HG03457 (cell line): ENCODE data around the gene SEMA6A.

ENCODE experiments used
- ATAC-seq: cut with Tn5 transposase; IDR thresholded peaks from one replicate; pipeline ENCODE4 v1.9.1; 2021; ENCODE audit warnings: moderate number of reproducible peaks; ENCODE audit not compliant: unreplicated experiment

SEMA6A gene

DNA sequence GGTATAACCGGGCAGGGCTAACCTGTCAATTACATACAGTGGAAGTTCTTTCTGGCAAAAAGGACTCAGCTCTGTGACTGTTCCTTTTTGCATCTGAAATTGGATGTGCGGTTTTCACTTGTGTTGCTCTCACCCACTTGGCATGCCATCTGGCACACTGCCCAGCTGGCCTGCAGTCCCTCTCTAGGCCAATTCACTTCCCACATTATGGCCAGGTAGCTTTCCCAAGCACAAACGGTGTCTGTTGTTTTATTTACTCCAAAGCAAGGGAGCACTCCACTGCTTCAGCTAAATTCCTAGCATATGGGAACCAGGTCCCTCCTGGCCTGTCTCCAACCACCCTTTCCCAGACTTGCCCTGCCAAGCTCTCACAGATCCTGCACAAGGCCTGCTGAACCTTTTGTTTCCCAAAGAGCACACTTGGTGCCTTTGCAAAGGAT, 132.5 kb downstream of the SEMA6A start:
- no peak for ATAC-seq

DNA sequence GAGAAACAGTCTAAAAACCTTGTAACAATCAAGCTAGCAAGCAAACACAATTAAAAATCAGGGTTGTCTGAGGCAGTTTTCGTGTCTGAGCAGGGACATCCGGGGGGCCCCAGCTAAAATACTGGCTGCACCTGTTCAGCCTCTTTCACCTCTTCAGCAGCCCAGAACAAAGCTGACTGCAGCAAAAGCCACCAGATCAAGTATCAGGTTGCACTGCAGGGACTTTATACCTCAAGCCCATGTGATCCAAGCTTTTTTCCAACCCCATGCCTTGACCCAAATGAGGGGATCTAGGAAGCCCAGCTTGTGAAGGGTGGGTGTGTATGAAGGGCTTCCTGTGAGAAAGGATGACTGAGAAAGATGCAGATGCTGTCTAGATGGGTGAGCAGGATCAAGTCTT, 133.4 kb downstream of the SEMA6A start:
- ATAC-seq = no peak

GRCh38 chr5:116440457-116441001, 134.1 kb downstream of the SEMA6A start:
- no peak for ATAC-seq

- no peak for ATAC-seq
These were observed 134.7 kb downstream of the SEMA6A start for GRCh38 chr5:116439905-116440304.

DNA sequence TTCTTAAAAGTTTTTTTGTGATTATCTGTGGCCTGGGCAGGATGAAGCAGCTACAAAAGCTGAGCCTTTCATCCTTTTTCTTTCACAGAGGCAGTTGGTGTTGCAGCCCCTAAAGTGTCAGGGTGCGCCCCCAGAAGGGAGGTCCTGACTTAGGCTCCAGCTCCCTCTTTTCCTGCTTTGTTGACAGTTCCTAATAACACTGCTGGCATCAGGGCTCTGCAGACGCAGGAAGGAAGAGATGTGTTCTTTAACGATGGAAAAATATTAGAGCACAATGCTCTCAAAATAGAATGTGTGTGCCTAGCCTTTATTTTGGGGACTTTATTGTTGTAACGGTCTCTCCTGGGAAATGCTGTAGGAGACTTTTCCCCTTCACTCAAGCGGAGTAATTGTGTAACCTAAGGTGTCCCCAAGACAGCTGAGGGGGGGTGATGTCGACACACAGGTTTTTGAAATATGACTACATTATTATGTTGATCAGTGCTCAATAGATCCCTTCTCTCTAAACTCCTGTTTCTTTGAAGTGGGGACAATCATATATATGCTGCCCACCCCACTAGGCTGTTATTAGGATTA, 135.6 kb downstream of the SEMA6A start:
- no peak for ATAC-seq

DNA sequence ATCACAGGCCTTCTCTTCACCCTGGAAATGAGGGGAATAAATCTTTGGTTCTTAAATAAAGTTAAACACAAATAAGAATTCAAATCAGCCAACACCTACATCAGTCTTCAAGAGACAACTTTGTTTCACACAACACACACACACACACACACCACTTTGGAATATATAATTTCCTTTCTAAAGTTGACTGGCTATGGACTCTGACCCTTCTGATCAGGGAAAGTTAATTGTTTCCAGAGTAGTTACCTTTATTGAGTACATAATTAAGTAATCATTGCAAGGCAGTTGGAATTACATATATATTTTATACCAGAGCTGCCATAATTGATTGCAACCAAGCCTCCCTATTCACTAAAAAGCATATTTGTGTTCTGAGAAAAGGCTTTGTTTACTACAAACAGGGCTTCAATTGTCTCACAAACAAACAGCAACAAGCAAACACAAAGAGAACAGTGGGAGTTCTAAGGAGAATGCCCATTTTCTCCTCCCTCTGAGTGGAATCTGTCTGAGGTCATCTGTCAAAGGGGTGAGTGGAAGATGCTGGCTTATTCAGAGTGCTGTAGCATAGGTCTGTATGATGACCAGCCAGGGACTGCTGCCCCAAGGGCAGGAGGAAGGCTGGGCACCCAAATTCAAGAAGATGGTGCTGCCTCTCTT, 136.6 kb downstream of the SEMA6A start:
- ATAC-seq = no peak

GRCh38 chr5:116437351-116437705, 137.3 kb downstream of the SEMA6A start:
- ATAC-seq = no peak

GRCh38 chr5:116436674-116437350, 137.8 kb downstream of the SEMA6A start:
- no peak for ATAC-seq

DNA sequence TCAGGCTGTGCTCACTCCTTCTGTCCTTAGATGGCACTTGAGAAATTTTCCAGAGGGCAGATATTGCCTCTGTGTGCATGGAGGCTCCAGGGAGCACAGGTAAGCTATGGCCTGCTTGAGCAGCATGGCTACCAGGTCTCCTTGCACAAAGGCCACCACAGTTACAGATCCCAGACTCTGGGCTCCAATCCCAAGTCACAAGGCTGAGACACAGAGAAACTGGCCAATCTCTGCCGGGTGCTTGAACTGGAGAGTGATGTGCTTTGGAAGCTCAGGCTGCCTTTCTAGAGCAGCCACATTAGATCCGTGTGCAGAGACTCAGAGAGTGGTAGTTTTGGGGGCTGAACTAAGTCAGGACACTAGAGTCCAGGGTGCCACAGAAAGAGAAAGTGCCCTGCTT, 145.7 kb downstream of the SEMA6A start:
- no peak for ATAC-seq

DNA sequence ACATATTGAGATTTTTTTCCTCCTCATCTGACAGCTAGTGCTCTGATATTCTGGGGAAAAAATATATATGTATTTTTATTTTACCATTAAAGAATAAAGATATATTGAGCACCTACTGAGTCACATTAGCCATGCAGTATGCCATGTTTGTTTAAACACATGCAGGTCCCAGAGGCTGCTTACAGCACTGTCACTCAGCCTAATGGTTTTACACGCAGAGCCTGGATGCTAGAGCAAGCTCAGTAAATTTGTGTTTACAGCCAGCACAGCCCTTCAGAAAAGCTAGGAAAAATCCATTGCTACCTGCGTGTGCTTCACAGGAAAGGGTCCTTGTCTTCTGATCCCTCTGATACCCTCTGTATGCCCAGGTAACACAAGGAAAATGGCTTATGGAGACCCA, 146.2 kb downstream of the SEMA6A start:
- no peak for ATAC-seq

DNA sequence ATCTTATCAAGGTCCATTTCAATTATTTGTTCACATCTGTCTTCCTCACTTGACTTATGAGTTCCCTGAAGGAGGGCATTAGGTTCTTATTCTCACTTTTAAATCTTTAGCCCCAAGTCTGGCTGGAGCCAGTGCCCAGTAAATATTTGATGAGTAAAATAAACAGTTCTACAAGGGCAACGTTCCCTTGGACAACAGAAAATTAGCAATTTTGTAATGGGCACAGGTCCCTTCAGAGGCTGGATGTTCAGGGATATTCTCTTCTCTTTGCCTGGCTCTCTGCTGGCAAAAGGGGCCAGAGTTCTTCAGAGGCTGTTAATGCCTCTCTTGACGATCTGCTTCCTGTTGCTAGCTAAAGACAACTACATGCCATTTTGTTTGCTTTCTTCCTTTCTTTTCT, 149.7 kb downstream of the SEMA6A start:
- ATAC-seq = no peak

GRCh38 chr5:116424258-116424615, 150.4 kb downstream of the SEMA6A start:
- ATAC-seq = no peak

- no peak for ATAC-seq
These were observed 150.9 kb downstream of the SEMA6A start for GRCh38 chr5:116423587-116424257.

DNA sequence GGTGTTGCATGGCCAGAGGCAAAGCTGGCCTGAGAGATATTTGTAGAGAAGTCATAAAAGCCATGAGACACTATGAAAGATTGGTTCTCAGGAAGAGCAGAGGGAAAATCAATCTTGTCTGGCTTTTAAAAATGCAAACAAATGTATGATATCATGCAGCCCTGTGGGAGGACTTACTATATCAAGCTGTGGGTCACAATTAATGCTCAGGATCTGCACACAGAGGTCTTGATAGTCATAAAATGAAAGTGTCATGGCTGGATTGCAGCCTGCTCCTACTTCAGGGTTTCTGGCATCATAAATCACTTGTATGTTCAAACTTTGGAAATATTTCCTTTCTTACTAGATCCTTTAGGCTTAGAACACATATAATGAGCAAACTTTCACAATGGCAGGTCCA, 151.5 kb downstream of the SEMA6A start:
- no peak for ATAC-seq

- no peak for ATAC-seq
These were observed 153.5 kb downstream of the SEMA6A start for GRCh38 chr5:116421080-116421629.

DNA sequence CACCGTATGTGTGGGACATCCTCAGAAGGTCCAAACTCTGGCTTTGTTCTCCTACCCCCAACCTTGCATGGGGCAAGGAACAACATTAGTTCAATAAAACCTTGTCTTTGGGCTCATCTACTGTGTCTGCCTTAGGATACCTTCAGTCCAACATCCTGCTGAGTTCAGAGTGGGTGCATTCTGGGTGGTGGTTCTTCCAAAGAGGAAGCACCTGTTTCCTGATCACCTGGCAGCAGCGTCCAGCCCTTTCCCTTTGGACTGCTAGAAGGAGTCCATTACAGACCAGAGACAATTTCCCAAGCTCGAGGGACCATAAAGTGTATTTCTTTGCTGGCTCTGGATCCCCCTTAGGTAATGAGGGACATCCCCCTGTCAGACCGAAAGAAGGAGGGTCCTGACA, 154.1 kb downstream of the SEMA6A start:
- ATAC-seq = no peak

DNA sequence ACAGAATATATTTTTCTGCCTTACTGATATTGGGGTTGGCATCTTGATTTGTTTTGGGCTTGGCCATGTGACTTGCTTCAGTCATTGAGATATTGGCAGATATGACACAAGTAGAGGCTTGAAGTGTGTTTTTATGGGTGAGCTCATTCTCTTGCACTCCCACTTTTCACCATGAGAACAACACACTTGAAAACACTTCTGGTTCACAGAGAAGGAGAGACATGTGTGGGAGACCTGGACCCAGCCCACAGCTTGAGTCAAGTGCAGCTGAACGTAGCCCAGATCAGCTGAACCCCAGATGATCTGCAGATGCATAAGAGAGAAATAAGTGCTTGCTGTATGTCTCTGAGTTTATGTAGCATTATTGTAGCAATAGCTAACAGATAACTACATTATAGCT, 155.4 kb downstream of the SEMA6A start:
- ATAC-seq = no peak

GRCh38 chr5:116418774-116419173, 155.8 kb downstream of the SEMA6A start:
- ATAC-seq = no peak

DNA sequence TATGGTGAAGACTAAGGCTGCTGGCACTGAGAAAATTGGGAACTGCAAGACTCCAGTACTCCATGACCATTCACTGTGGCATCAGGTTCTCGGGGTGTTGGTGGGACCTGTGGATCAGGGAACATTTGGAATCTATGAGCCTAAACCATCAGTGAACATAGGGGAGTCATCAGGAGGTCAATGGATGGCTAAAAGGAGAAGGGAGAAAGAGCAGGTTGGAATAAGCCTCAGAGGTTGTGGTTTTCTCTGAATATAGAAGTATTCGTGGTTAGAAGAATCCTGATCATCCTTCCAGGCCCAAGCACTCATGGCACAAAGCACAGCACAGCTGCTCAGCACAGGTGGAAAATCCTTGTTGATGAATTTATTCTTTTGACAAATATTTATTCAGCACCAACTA, 156.6 kb downstream of the SEMA6A start:
- ATAC-seq = no peak

GRCh38 chr5:116415989-116416388, 158.6 kb downstream of the SEMA6A start:
- ATAC-seq = no peak

DNA sequence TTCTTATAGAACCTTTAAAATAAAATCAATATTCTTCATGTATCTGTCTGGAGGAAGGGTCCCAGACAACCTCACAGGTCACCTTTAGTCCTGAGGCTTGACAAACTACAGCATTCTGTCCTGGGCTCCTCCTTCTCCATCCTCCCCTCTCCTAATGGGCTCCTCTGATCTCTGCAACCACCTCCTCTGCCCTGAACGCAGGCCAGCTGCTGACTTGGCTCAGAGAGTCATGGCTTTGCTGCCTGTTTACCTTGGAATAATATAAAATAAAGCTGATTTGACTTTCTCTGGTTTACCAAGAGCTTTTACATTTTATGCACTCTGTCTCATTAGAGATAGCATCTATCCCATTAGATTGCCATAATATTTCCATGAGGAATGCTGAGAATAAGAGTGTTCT, 159.4 kb downstream of the SEMA6A start:
- no peak for ATAC-seq
